Right atrium auricular region (tissue), 2 donors: ENCODE measurements around the gene FAM204A. TPM values are rescaled to one million over a fixed set of nuclear protein-coding genes. Genes with fewer than 3 reads are reported as not detected.

Experiments used
- DNase-seq: peaks from one replicate; pipeline ENCODE4 v3.0.0-alpha.2; 2019; ENCODE audit warnings: low spot score
- H3K27ac ChIP-seq, 2 donors: fragments of 200-600 bp; sonication (generic); 1 replicate in 1 of 2; 2 replicates in 1 of 2; pipeline ENCODE4 v1.5.1; 2016 to 2019
- H3K27me3 ChIP-seq, 2 donors: fragments of 200-600 bp; sonication (generic); one replicate each; pipeline versions ENCODE4 v1.5.1 to v1.6.0; 2017 to 2019
- H3K36me3 ChIP-seq: fragments of 200-600 bp; sonication (generic); one replicate; pipeline ENCODE4 v1.5.1; 2016
- H3K4me1 ChIP-seq, 2 donors: fragments of 200-600 bp; sonication (generic); one replicate each; pipeline versions ENCODE4 v1.5.1 to v1.6.0; 2017 to 2019
- H3K4me3 ChIP-seq, 2 donors: fragments of 200-600 bp; sonication (generic); 1 replicate in 1 of 2; 2 replicates in 1 of 2; pipeline ENCODE4 v1.5.1; 2017 to 2019; ENCODE audit warnings: mild to moderate bottlenecking in 1 of 2, moderate library complexity in 1 of 2
- H3K9me3 ChIP-seq, 2 donors: fragments of 200-600 bp; sonication (generic); one replicate each; pipeline ENCODE4 v1.5.1; 2019
- total RNA-seq, 2 donors: library from RNA; depleted of rRNA; stranded (reverse); fragments of >200 nt; gene quantifications; one replicate each; pipeline ENCODE4 v1.1.0, GENCODE V29; 2016
- TF ChIP-seq, protein P1 (sequence below), 2 donors: fragments of 200-600 bp; sonication (generic); IDR thresholded peaks; one replicate each; pipeline ENCODE4 v1.5.1; 2019; ENCODE audit warnings: antibody characterized with exemption in 2 of 2

The FAM204A gene
- total RNA-seq: 10 to 100 TPM; 35.8 to 63.6 TPM

DNA sequence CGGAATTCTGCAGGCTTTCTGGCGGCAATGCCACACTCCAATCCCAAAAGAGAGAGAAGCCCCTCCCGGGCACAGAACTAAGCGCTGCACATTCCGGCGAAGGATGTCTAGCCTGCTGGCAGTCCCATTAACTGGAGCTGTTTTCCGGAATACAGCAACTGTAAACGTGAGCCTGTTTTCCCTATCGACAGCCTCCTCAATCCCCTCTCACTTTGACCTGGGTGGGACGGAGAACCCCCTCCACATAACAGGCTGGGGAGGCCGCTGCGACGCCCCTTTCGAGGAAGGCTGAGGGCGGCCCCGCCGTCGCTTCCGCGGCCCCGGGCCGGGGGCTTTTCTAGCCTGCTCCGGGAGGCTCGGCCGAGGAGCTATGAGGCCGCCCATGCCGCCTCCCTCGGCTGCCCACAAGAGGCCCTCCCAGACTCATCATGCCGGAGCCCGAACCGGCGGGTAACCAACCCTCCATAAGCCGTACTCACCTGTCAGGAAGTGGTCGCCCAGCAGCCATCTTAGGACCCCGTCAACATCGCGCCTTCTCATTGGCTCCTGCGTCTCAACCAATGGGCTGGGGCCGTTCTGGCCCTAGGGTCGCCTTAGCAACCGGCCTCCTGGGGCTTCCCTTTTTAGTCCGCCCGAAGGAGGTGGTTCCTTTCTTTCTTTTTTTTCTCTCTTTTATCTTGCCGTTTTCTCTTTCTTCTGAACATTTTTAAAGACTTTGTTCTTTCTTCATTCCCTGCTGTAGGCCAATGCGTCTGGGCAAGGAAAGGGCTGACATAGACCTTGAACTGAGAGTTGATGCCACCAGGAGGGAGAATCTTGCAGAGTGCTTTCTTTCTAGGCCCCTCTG lies at the start of gene FAM204A:
Gene FAM204A, minus strand, starts transcription at position 534 of the 847 bp plus-strand sequence. CDS start 5,909 bp downstream, outside the sequence.
- peaks cover 0 to 34% of the 10 kb centered on the region in 2 donors for H3K4me1 ChIP-seq
- TF ChIP-seq, protein P1, sequence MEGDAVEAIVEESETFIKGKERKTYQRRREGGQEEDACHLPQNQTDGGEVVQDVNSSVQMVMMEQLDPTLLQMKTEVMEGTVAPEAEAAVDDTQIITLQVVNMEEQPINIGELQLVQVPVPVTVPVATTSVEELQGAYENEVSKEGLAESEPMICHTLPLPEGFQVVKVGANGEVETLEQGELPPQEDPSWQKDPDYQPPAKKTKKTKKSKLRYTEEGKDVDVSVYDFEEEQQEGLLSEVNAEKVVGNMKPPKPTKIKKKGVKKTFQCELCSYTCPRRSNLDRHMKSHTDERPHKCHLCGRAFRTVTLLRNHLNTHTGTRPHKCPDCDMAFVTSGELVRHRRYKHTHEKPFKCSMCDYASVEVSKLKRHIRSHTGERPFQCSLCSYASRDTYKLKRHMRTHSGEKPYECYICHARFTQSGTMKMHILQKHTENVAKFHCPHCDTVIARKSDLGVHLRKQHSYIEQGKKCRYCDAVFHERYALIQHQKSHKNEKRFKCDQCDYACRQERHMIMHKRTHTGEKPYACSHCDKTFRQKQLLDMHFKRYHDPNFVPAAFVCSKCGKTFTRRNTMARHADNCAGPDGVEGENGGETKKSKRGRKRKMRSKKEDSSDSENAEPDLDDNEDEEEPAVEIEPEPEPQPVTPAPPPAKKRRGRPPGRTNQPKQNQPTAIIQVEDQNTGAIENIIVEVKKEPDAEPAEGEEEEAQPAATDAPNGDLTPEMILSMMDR (IDR thresholded peaks at IDR 0.05): no peak
- peak within 1 kb of the TSS; percentile 97 to 98 for H3K4me3 ChIP-seq
- H3K36me3 ChIP-seq: no peaks in the 10 kb centered on the region
- H3K27ac ChIP-seq: peak within 1 kb of the TSS; percentile 83 to 89
- peak; percentile 97 for DNase-seq
- no peaks in the 10 kb centered on the region for H3K27me3 ChIP-seq
- H3K9me3 ChIP-seq: no peaks in the 10 kb centered on the region

DNA sequence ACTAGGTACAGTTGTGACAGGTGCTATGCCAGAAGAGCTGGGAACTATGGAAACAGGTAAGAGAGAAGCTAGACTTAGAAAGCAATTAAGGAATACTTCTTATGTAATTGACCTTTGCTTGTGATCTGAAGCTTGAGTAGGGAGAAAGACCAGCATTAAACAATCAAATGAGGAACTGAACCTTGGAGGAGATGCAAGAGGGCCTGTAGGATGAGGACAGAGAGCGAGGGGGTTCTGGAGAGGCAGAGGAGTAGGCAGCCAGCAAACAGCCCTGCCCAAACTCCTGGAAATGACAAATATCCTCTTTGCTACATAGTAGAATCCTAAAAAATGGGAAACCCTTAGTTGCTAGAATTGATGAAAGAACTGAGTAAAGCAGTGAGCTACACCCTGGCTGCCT lies 41.6 kb upstream of the FAM204A start:
- H3K36me3 ChIP-seq: no peaks in the 10 kb centered on the region
- TF ChIP-seq, protein P1 (IDR thresholded peaks at IDR 0.05): no peak
- no peak for DNase-seq

DNA sequence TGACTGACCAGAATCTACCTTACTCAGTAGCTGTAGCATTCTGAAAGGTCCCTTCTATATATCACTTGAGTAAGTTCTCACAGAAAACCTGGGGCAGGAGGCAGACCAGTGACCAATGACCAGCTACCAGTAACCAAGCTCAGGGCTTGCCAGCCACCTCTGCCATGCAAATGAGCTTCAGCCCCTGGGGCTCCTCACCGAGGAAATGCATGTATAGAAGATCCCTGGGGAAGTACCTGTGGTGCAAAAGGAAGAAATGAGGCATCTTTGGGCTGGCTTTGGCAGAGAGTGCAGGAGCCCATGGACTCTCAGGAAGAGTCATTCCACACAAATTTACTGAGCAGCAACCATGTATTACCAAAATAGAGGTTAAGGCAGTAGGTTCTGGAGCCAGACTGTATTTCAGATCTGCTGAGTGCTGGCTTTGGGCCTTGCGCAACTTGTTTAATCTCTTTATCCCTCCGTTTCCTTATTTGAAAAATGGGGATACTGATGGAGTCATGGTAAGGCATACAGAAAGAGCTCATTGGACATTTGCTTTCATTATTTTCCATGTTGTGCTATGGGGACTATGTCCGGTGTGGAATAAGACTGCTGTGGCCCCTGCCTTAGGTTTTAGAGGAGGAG lies 41.1 kb upstream of the FAM204A start:
- Histone ChIP-seq H3K9me3 (peaks cover 0 to under 1% of the 10 kb centered on the region in 2 donors), H3K36me3 (no peaks in the 10 kb centered on the region)
- no peak for DNase-seq

More for the DNA sequence above, 41.6 kb upstream of the FAM204A start:
- no peaks in the 10 kb centered on the region for H3K27me3 ChIP-seq
- H3K9me3 ChIP-seq: peaks cover 0 to 6% of the 10 kb centered on the region in 2 donors
- no peaks in the 10 kb centered on the region for H3K4me1 ChIP-seq
- H3K4me3 ChIP-seq: no peak overlapping the region
- no peak overlapping the region for H3K27ac ChIP-seq

DNA sequence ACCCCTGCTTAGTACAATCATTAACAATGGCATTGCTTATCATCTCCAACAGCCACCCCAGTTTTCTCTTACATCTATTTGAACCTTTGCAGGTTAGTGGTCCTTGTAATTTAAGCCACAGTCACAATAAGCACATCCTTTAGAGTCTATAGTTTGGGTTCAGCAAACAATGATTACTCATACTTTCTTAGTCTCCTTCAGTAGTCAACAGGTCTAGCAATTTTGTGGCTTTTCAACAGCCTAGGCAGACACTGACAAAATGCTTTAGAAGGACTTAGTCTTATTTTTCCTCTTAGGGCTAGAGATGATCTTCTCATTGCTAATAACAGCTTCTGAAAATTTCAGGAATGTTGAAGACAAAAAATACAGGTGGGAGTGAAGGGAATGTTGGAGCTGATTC lies 32.3 kb upstream of the FAM204A start:
- Histone ChIP-seq H3K27ac (no peak overlapping the region), H3K27me3 (no peaks in the 10 kb centered on the region), H3K4me3 (no peak overlapping the region), H3K36me3 (no peaks in the 10 kb centered on the region), H3K9me3 (no peaks in the 10 kb centered on the region), H3K4me1 (no peaks in the 10 kb centered on the region)
- no peak for DNase-seq
- TF ChIP-seq, protein P1 (IDR thresholded peaks at IDR 0.05): no peak

More for the DNA sequence above, 41.1 kb upstream of the FAM204A start:
- Histone ChIP-seq H3K27me3 (no peaks in the 10 kb centered on the region), H3K4me3 (no peak overlapping the region), H3K27ac (no peak overlapping the region), H3K4me1 (no peaks in the 10 kb centered on the region)
- TF ChIP-seq, protein P1 (IDR thresholded peaks at IDR 0.05): no peak

DNA sequence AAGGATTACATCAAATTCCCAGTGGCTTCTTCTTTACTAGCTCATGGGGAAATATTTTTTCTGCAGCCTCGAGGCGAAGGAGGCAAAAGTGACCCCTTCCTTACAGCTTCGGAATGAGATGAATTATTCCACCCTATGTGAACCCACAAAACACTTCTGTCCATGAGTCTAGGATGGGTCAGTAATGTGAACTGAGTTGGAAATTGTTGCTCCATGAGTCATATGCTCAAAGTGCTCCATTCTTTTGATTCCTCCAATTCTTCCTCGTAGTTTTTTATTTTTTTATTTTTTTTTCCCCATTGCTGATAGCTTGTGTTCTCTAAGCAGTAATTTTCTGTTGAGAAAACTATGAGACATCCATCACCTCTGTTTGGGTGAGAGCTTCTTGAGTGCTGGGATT lies 31.7 kb upstream of the FAM204A start:
- H3K4me1 ChIP-seq: no peaks in the 10 kb centered on the region
- no peak overlapping the region for H3K4me3 ChIP-seq
- no peaks in the 10 kb centered on the region for H3K36me3 ChIP-seq
- H3K27me3 ChIP-seq: no peaks in the 10 kb centered on the region
- TF ChIP-seq, protein P1 (IDR thresholded peaks at IDR 0.05): no peak
- no peak for DNase-seq
- no peak overlapping the region for H3K27ac ChIP-seq
- H3K9me3 ChIP-seq: no peaks in the 10 kb centered on the region
